Fibroblast of lung (primary cell): ENCODE data around the gene SEC14L5. TPM values are rescaled to one million over a fixed set of nuclear protein-coding genes. Genes with fewer than 3 reads are reported as not detected.

Experiments
- DNase-seq, 2 donors: peaks; one replicate each; pipeline versions ENCODE4 v3.0.0 to v3.0.0-alpha.2; 2010; ENCODE audit warnings: low read depth in 2 of 2
- H2AFZ ChIP-seq: 2 replicates; pipeline ENCODE4 v1.5.1; 2012; ENCODE audit warnings: low read length, control low read depth, inconsistent platforms
- H3K27ac ChIP-seq: 2 replicates; pipeline ENCODE4 v1.5.1; 2011; ENCODE audit warnings: low read length, control low read depth; ENCODE audit not compliant: insufficient read depth
- H3K27me3 ChIP-seq: 2 replicates; pipeline ENCODE4 v1.5.1; 2011; ENCODE audit warnings: mild to moderate bottlenecking, low read length; ENCODE audit not compliant: control insufficient read depth, insufficient read depth
- H3K36me3 ChIP-seq: 2 replicates; pipeline ENCODE4 v1.5.1; 2011; ENCODE audit warnings: low read length; ENCODE audit not compliant: control insufficient read depth, insufficient read depth
- H3K4me1 ChIP-seq: 2 replicates; pipeline ENCODE4 v1.5.1; 2011; ENCODE audit warnings: low read length; ENCODE audit not compliant: control insufficient read depth, insufficient read depth; ENCODE audit errors: extremely low read depth
- H3K4me2 ChIP-seq: 2 replicates; pipeline ENCODE4 v1.5.1; 2011; ENCODE audit warnings: low read length, control low read depth; ENCODE audit not compliant: insufficient read depth; ENCODE audit errors: extremely low read depth
- H3K4me3 ChIP-seq, 4 experiments: fragments of 200-600 bp in 1 of 4; sonication (generic) in 1 of 4; replicated peaks in 1 of 4; 2 replicates each; pipeline ENCODE4 v1.5.1; 2011 to 2016; ENCODE audit warnings: low read length in 4 of 4, low read depth in 3 of 4, mild to moderate bottlenecking in 3 of 4, control low read depth in 2 of 4, inconsistent platforms in 1 of 4, mixed read lengths in 1 of 4; ENCODE audit not compliant: insufficient read depth in 1 of 4; ENCODE audit errors: control extremely low read depth in 1 of 4
- H3K79me2 ChIP-seq: 2 replicates; pipeline ENCODE4 v1.5.1; 2012; ENCODE audit warnings: mild to moderate bottlenecking, low read length, inconsistent platforms; ENCODE audit not compliant: control insufficient read depth, insufficient read depth
- H3K9ac ChIP-seq: 2 replicates; pipeline ENCODE4 v1.5.1; 2011; ENCODE audit warnings: mild to moderate bottlenecking, low read length, control low read depth; ENCODE audit not compliant: insufficient read depth
- H3K9me3 ChIP-seq: 2 replicates; pipeline ENCODE4 v1.5.1; 2012; ENCODE audit warnings: low read depth, low read length; ENCODE audit not compliant: control insufficient read depth, insufficient read depth
- H4K20me1 ChIP-seq: 2 replicates; pipeline ENCODE4 v1.5.1; 2011; ENCODE audit warnings: low read length; ENCODE audit not compliant: control insufficient read depth, insufficient read depth; ENCODE audit errors: extremely low read depth
- EZH2 ChIP-seq: IDR thresholded peaks from 2 replicates; pipeline ENCODE4 v1.5.1; 2012; ENCODE audit warnings: low read length, control low read depth, mild to moderate bottlenecking; ENCODE audit errors: missing control alignments
- polyA plus RNA-seq, 2 donors: library from polyadenylated mRNA; depleted of rRNA in 1 of 2; stranded (reverse) in 1 of 2; unstranded in 1 of 2; fragments of >200 nt; gene quantifications; 2 replicates each; pipeline ENCODE4 v1.2.1, GENCODE V29; 2011 to 2012; ENCODE audit warnings: missing spikeins in 1 of 2
- total RNA-seq: library from RNA; depleted of rRNA; stranded (reverse); fragments of >200 nt; gene quantifications from 2 replicates; pipeline ENCODE4 v1.2.1, GENCODE V29; 2014
- TF ChIP-seq, protein P1 (sequence below), 2 donors: IDR thresholded peaks in 1 of 2; conservative IDR thresholded peaks in 1 of 2; 1 replicate in 1 of 2; 2 replicates in 1 of 2; pipeline ENCODE4 v1.5.1; 2011 to 2012; ENCODE audit warnings: low read length in 2 of 2, control low read depth in 1 of 2, inconsistent platforms in 1 of 2, low read depth in 1 of 2, mild to moderate bottlenecking in 1 of 2

Gene SEC14L5
- total and polyA plus RNA-seq, 2 donors (not counting 1 experiment from before 2014, with no cell fraction given) = 0.05 to 0.99 TPM

DNA sequence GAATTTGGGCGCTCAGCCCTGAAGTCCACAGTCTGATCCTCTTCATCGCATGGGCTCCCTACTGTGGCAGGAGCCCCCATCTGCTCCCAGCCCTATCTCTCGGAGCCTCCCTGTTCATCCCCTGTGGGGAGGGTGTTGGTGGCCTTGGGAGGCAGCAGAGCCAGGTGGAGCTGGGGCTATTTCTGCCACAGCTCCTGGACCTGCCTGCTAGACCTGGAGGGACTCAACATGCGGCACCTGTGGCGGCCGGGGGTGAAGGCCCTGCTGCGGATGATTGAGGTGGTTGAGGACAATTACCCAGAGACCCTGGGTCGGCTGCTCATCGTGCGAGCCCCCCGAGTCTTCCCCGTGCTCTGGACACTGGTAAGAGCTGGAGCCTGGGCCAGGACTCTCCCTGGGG is 45.1 kb downstream of the SEC14L5 start:
- no peak overlapping the region for H2AFZ ChIP-seq
- H3K4me2 ChIP-seq = no peak overlapping the region
- H3K9me3 ChIP-seq = no peaks in the 10 kb centered on the region
- H3K27me3 ChIP-seq = no peaks in the 10 kb centered on the region
- H3K4me3 ChIP-seq = no peak overlapping the region
- TF ChIP-seq, protein P1, sequence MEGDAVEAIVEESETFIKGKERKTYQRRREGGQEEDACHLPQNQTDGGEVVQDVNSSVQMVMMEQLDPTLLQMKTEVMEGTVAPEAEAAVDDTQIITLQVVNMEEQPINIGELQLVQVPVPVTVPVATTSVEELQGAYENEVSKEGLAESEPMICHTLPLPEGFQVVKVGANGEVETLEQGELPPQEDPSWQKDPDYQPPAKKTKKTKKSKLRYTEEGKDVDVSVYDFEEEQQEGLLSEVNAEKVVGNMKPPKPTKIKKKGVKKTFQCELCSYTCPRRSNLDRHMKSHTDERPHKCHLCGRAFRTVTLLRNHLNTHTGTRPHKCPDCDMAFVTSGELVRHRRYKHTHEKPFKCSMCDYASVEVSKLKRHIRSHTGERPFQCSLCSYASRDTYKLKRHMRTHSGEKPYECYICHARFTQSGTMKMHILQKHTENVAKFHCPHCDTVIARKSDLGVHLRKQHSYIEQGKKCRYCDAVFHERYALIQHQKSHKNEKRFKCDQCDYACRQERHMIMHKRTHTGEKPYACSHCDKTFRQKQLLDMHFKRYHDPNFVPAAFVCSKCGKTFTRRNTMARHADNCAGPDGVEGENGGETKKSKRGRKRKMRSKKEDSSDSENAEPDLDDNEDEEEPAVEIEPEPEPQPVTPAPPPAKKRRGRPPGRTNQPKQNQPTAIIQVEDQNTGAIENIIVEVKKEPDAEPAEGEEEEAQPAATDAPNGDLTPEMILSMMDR (conservative IDR thresholded peaks at IDR 0.05 in 1 of 2, IDR thresholded peaks at IDR 0.05 in 1 of 2; ENCODE audit: low read depth in 1 of 2, low read length in 2 of 2) = no peak
- TF ChIP-seq EZH2 = no peak
- H3K36me3 ChIP-seq = no peaks in the 10 kb centered on the region
- no peaks in the 10 kb centered on the region for H3K4me1 ChIP-seq
- no peaks in the 10 kb centered on the region for H3K79me2 ChIP-seq
- no peaks in the 10 kb centered on the region for H4K20me1 ChIP-seq
- DNase-seq = no peak
- H3K27ac ChIP-seq = no peak overlapping the region
- H3K9ac ChIP-seq = no peak overlapping the region

DNA sequence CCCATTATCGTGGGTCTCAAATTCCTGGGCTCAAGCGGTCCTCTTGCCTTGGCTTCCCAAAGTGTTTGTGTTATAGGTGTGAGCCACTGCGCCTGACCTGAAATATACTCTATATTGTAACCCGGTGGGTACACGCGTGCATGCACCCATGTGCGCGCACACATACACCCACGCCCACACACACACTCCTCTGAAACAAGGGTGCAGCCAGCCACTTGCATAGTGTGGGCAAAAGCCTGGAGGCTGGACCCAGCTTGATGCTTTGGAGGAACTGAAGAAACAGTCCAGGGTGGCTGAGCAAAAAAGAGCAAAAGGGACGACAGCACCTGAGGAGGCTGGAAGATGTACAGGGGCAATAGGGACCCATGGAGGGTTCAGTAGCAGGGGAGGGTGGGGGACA is 45.7 kb downstream of the SEC14L5 start:
- Histone ChIP-seq H3K4me3 (no peak overlapping the region), H3K79me2 (no peaks in the 10 kb centered on the region), H3K36me3 (no peaks in the 10 kb centered on the region), H3K4me2 (no peak overlapping the region), H2AFZ (no peak overlapping the region), H3K27me3 (no peaks in the 10 kb centered on the region), H3K9ac (no peak overlapping the region), H3K9me3 (no peaks in the 10 kb centered on the region), H4K20me1 (no peaks in the 10 kb centered on the region), H3K27ac (no peak overlapping the region), H3K4me1 (no peaks in the 10 kb centered on the region)
- no peak for TF ChIP-seq EZH2
- TF ChIP-seq, protein P1 (conservative IDR thresholded peaks at IDR 0.05 in 1 of 2, IDR thresholded peaks at IDR 0.05 in 1 of 2; ENCODE audit: low read depth in 1 of 2, low read length in 2 of 2) = no peak
- no peak for DNase-seq

DNA sequence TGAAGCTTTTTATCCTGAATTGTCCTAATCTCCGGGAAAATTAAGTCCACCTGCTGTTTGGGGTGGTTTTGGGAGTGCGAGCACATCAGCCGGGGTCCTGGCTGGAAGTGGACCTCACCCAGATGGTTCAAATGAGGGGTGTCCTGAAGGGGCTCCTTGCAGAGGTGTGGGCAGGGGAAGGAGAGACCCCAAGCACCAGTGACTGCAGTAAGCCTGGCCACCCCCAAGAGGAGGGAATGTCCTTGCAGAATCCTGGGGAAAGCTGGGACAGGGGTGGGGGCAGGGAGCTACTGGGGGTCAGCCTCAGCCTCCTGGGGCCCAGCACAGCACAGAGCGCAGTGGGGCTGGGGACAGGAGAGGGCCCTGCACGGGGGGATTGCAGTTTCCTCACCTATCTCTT is 46.2 kb downstream of the SEC14L5 start:
- Histone ChIP-seq H3K36me3 (no peaks in the 10 kb centered on the region), H3K9ac (no peak overlapping the region), H3K4me2 (no peak overlapping the region), H3K27me3 (peaks cover 2% of the 10 kb centered on the region), H3K27ac (no peak overlapping the region), H3K4me1 (no peaks in the 10 kb centered on the region), H2AFZ (no peak overlapping the region), H3K4me3 (no peak overlapping the region), H3K79me2 (no peaks in the 10 kb centered on the region), H3K9me3 (no peaks in the 10 kb centered on the region), H4K20me1 (no peaks in the 10 kb centered on the region)
- DNase-seq = no peak
- TF ChIP-seq, protein P1 (conservative IDR thresholded peaks at IDR 0.05 in 1 of 2, IDR thresholded peaks at IDR 0.05 in 1 of 2; ENCODE audit: low read depth in 1 of 2, low read length in 2 of 2) = no peak
- TF ChIP-seq EZH2 = no peak
